IPS-15b (cell line): Measurements from ENCODE around the gene KLF11.
"Not testable (repeated sequence)": the region's sequence is repeated elsewhere in the genome, so short reads cannot be mapped to it uniquely, and the experiment has no call there.

Source experiments
- H3K27me3 ChIP-seq: one replicate; pipeline ENCODE4 v1.6.1; 2013; ENCODE audit warnings: low read length; ENCODE audit not compliant: control insufficient read depth, insufficient read depth
- H3K36me3 ChIP-seq: one replicate; pipeline ENCODE4 v1.6.1; 2013; ENCODE audit warnings: low read length; ENCODE audit not compliant: control insufficient read depth, insufficient read depth
- H3K4me1 ChIP-seq: one replicate; pipeline ENCODE4 v1.6.1; 2013; ENCODE audit warnings: mild to moderate bottlenecking, low read length; ENCODE audit not compliant: control insufficient read depth, insufficient read depth
- H3K4me3 ChIP-seq: one replicate; pipeline ENCODE4 v1.5.1; 2013; ENCODE audit warnings: low read depth, low read length
- H3K9ac ChIP-seq: one replicate; pipeline ENCODE4 v1.6.1; 2013; ENCODE audit warnings: low read depth, mild to moderate bottlenecking, low read length
- H3K9me3 ChIP-seq: one replicate; pipeline ENCODE4 v1.6.1; 2013; ENCODE audit warnings: mild to moderate bottlenecking, low read length; ENCODE audit not compliant: control insufficient read depth, insufficient read depth

KLF11 gene

GRCh38 chr2:10030798-10031197 lies 12.6 kb upstream of the KLF11 start:
- not testable (repeated sequence) for H3K36me3 ChIP-seq, H3K4me3 ChIP-seq, H3K4me1 ChIP-seq, H3K9me3 ChIP-seq, H3K9ac ChIP-seq, H3K27me3 ChIP-seq

GRCh38 chr2:10031886-10032745 lies 11.2 kb upstream of the KLF11 start:
- H3K4me1 ChIP-seq: peaks cover 6% of the 10 kb centered on the region

GRCh38 chr2:10032746-10033105 lies 10.6 kb upstream of the KLF11 start:
- no peak overlapping the region for H3K9ac ChIP-seq
- no peak overlapping the region for H3K4me3 ChIP-seq
- H3K4me1 ChIP-seq: peaks cover 6% of the 10 kb centered on the region
- H3K9me3 ChIP-seq: no peaks in the 10 kb centered on the region
- H3K27me3 ChIP-seq: no peaks in the 10 kb centered on the region
- H3K36me3 ChIP-seq: no peaks in the 10 kb centered on the region

More at GRCh38 chr2:10031886-10032745, 11.2 kb upstream of the KLF11 start:
- Histone ChIP-seq H3K9ac (no peak overlapping the region), H3K36me3 (no peaks in the 10 kb centered on the region), H3K27me3 (no peaks in the 10 kb centered on the region), H3K9me3 (no peaks in the 10 kb centered on the region), H3K4me3 (no peak overlapping the region)

- H3K4me3 ChIP-seq: no peak overlapping the region
- no peak overlapping the region for H3K9ac ChIP-seq
- no peaks in the 10 kb centered on the region for H3K27me3 ChIP-seq
- peaks cover 3% of the 10 kb centered on the region for H3K4me1 ChIP-seq
- H3K36me3 ChIP-seq: no peaks in the 10 kb centered on the region
- no peaks in the 10 kb centered on the region for H3K9me3 ChIP-seq
Observed at GRCh38 chr2:10033251-10034006, 9.9 kb upstream of the KLF11 start.

- Histone ChIP-seq H3K4me1 (no peaks in the 10 kb centered on the region), H3K9ac (no peak overlapping the region), H3K36me3 (no peaks in the 10 kb centered on the region), H3K4me3 (no peak overlapping the region), H3K27me3 (no peaks in the 10 kb centered on the region), H3K9me3 (no peaks in the 10 kb centered on the region)
Observed at GRCh38 chr2:10034333-10035052, 8.9 kb upstream of the KLF11 start.

- Histone ChIP-seq H3K9me3 (no peaks in the 10 kb centered on the region), H3K4me3 (no peak overlapping the region), H3K9ac (no peak overlapping the region), H3K36me3 (no peaks in the 10 kb centered on the region), H3K4me1 (no peaks in the 10 kb centered on the region), H3K27me3 (no peaks in the 10 kb centered on the region)
Observed at GRCh38 chr2:10035053-10035422, 8.3 kb upstream of the KLF11 start.

GRCh38 chr2:10035633-10036032 lies 7.7 kb upstream of the KLF11 start:
- H3K9me3 ChIP-seq: no peaks in the 10 kb centered on the region
- H3K9ac ChIP-seq: no peak overlapping the region
- H3K27me3 ChIP-seq: peaks cover 1% of the 10 kb centered on the region
- H3K4me1 ChIP-seq: no peaks in the 10 kb centered on the region
- H3K4me3 ChIP-seq: no peak overlapping the region
- no peaks in the 10 kb centered on the region for H3K36me3 ChIP-seq

GRCh38 chr2:10036095-10036884 lies 7.1 kb upstream of the KLF11 start:
- Histone ChIP-seq H3K9ac (no peak overlapping the region), H3K4me1 (no peaks in the 10 kb centered on the region), H3K27me3 (peaks cover 5% of the 10 kb centered on the region), H3K4me3 (no peak overlapping the region), H3K9me3 (no peaks in the 10 kb centered on the region), H3K36me3 (no peaks in the 10 kb centered on the region)

GRCh38 chr2:10038123-10038522 lies 5.2 kb upstream of the KLF11 start:
- Histone ChIP-seq H3K4me3 (no peak overlapping the region), H3K9me3 (no peaks in the 10 kb centered on the region), H3K36me3 (no peaks in the 10 kb centered on the region), H3K27me3 (peaks cover 11% of the 10 kb centered on the region), H3K4me1 (no peaks in the 10 kb centered on the region), H3K9ac (no peak overlapping the region)

- Histone ChIP-seq H3K4me1 (no peaks in the 10 kb centered on the region), H3K9me3 (no peaks in the 10 kb centered on the region), H3K4me3 (no peak overlapping the region), H3K9ac (no peak overlapping the region), H3K27me3 (peaks cover 11% of the 10 kb centered on the region), H3K36me3 (no peaks in the 10 kb centered on the region)
Observed at GRCh38 chr2:10038716-10039115, 4.6 kb upstream of the KLF11 start.

- H3K9ac ChIP-seq: no peak overlapping the region
Observed at GRCh38 chr2:10039658-10040410, 3.5 kb upstream of the KLF11 start.

More at GRCh38 chr2:10039658-10040410, 3.5 kb upstream of the KLF11 start:
- H3K4me3 ChIP-seq: no peak overlapping the region
- no peaks in the 10 kb centered on the region for H3K9me3 ChIP-seq
- peaks cover 15% of the 10 kb centered on the region for H3K27me3 ChIP-seq
- H3K4me1 ChIP-seq: no peaks in the 10 kb centered on the region
- H3K36me3 ChIP-seq: no peaks in the 10 kb centered on the region
